ENCODE measurements around the gene UBE2D1. TPM values are rescaled to one million over a fixed set of nuclear protein-coding genes. Genes with fewer than 3 reads are reported as not detected.

Gene UBE2D1
- total and polyA plus RNA-seq, 2 of the 8 experiments (the other 6 are each of a cell fraction or from before 2014, with no cell fraction given) = 21.2 to 33.5 TPM

DNA sequence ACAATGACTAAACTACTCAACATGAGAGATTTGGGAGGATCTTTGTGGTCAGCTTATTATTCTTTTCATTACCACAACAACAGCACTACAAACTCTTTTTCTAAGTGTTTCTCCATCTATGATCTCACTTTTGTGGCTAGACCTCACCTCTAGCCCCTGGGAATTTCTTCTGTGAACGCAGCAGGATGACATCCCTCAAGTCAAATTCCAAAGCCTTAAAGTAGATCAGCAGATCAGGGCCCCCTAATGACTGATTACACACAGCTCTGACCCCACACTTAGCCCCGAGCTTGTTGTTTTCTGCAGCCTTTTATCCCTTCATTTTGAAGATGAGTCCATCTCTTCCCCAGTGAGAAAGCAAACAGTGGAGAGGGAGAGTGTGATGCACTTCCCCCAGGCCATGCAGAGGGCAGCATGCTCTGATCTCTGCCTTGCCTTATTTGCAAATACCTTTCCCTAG lies 77.7 kb downstream of the UBE2D1 start (continued):
- TF ChIP-seq POLR2AphosphoS5 (IDR thresholded peaks at IDR 0.05; ENCODE audit: low read depth, low read length) (no peak), BCL11A (IDR thresholded peaks at IDR 0.05; ENCODE audit: low read depth in 2 of 2, low read length in 2 of 2) (no peak)

Measured in H1 (cell line).